H1 (cell line): Measurements from ENCODE around the gene PHLPP1. TPM values are rescaled to one million over a fixed set of nuclear protein-coding genes. Genes with fewer than 3 reads are reported as not detected.

Experiments used
- CTCF ChIA-PET: fragments of 300-600 bp; sonication (Branson Sonifier 250); formaldehyde crosslinking; loops from one replicate; lab custom pipeline; 2021; ENCODE audit not compliant: partially characterized antibody; lab: Charles Lee
- POLR2A ChIA-PET: fragments of 300-600 bp; sonication (Branson Sonifier 250); formaldehyde crosslinking; loops from one replicate; lab custom pipeline; 2021; ENCODE audit warnings: inconsistent platforms; ENCODE audit not compliant: partially characterized antibody; lab: Charles Lee
- DNase-seq, 2 experiments: peaks; one replicate each; pipeline versions ENCODE4 v3.0.0 to v3.0.0-alpha.2; 2010 to 2022; ENCODE audit warnings: low spot score in 2 of 2, low read depth in 1 of 2, mixed read lengths in 1 of 2
- FAIRE-seq: peaks from 2 replicates; lab custom pipeline; 2011; peaks lifted over from hg19 to GRCh38; lab: Jason Lieb, UNC
- H2AFZ ChIP-seq: 2 replicates; pipeline ENCODE4 v1.8.1; 2012; ENCODE audit warnings: low read length, inconsistent platforms
- H2AK5ac ChIP-seq: 2 replicates; pipeline ENCODE4 v1.6.1; 2013; ENCODE audit warnings: low read depth, low read length
- H2BK120ac ChIP-seq: replicated peaks from 2 replicates; pipeline ENCODE3; 2013; ENCODE audit warnings: low read depth, low read length, inconsistent platforms
- H2BK12ac ChIP-seq: 2 replicates; pipeline ENCODE4 v1.6.1; 2013; ENCODE audit warnings: low read depth, low read length
- H2BK15ac ChIP-seq: 2 replicates; pipeline ENCODE4 v1.6.1; 2013; ENCODE audit warnings: low read length
- H2BK20ac ChIP-seq: 2 replicates; pipeline ENCODE4 v1.6.1; 2013; ENCODE audit warnings: low read length
- H2BK5ac ChIP-seq: 2 replicates; pipeline ENCODE4 v1.6.1; 2013; ENCODE audit warnings: low read depth, low read length
- H3K14ac ChIP-seq: 2 replicates; pipeline ENCODE4 v1.6.1; 2013; ENCODE audit warnings: inconsistent platforms; ENCODE audit not compliant: insufficient read length
- H3K18ac ChIP-seq: 2 replicates; pipeline ENCODE4 v1.6.1; 2013; ENCODE audit warnings: low read length; ENCODE audit errors: extremely low read depth
- H3K23ac ChIP-seq: 2 replicates; pipeline ENCODE4 v1.6.1; 2013; ENCODE audit warnings: inconsistent platforms; ENCODE audit not compliant: insufficient read length
- H3K23me2 ChIP-seq: 2 replicates; pipeline ENCODE4 v1.6.1; 2013; ENCODE audit warnings: low read depth, low read length
- H3K27ac ChIP-seq: 2 replicates; pipeline ENCODE4 v1.6.1; 2011; ENCODE audit warnings: low read depth, low read length, inconsistent platforms
- H3K27me3 ChIP-seq, 4 experiments: replicated peaks in 1 of 4; 1 replicate in 1 of 4; 2 replicates in 3 of 4; pipeline versions ENCODE4 v1.6.1 to v1.8.1; 2011 to 2013; ENCODE audit warnings: low read length in 3 of 4, mild to moderate bottlenecking in 3 of 4, inconsistent platforms in 2 of 4, mixed read lengths in 2 of 4, moderate library complexity in 1 of 4; ENCODE audit not compliant: control insufficient read depth in 3 of 4, insufficient read depth in 3 of 4; ENCODE audit errors: extremely low read depth in 1 of 4
- H3K36me3 ChIP-seq, 4 experiments: 2 replicates each; pipeline versions ENCODE4 v1.6.1 to v1.8.1; 2011 to 2013; ENCODE audit warnings: mild to moderate bottlenecking in 4 of 4, low read length in 3 of 4, moderate library complexity in 2 of 4, control low read depth in 1 of 4, inconsistent platforms in 1 of 4; ENCODE audit not compliant: insufficient read depth in 4 of 4, control insufficient read depth in 2 of 4
- H3K4ac ChIP-seq: replicated peaks from 2 replicates; pipeline ENCODE3; 2013; ENCODE audit warnings: low read length, low read depth, mixed read lengths, inconsistent platforms; ENCODE audit not compliant: insufficient read length
- H3K4me1 ChIP-seq, 4 experiments: replicated peaks in 1 of 4; 1 replicate in 1 of 4; 2 replicates in 3 of 4; pipeline versions ENCODE4 v1.6.1 to v1.8.1; 2011 to 2013; ENCODE audit warnings: low read length in 3 of 4, inconsistent platforms in 2 of 4, mixed read lengths in 1 of 4; ENCODE audit not compliant: insufficient read depth in 4 of 4, control insufficient read depth in 3 of 4
- H3K4me2 ChIP-seq, 2 experiments: 2 replicates each; pipeline versions ENCODE4 v1.6.1 to v1.8.1; 2011 to 2013; ENCODE audit warnings: low read depth in 2 of 2, low read length in 2 of 2, control low read depth in 1 of 2, inconsistent platforms in 1 of 2, mild to moderate bottlenecking in 1 of 2; ENCODE audit not compliant: insufficient read depth in 1 of 2
- H3K4me3 ChIP-seq, 4 experiments: fragments of 200-600, 300-600 bp in 1 of 4; sonication (generic), shearing (Covaris generic), sonication (Bioruptor Twin) in 1 of 4; 2 replicates each; pipeline versions ENCODE4 v1.5.1 to v1.8.1; 2011 to 2016; ENCODE audit warnings: low read length in 4 of 4, low read depth in 3 of 4, control low read depth in 2 of 4, inconsistent platforms in 2 of 4, mild to moderate bottlenecking in 2 of 4, mixed read lengths in 1 of 4, moderate library complexity in 1 of 4; ENCODE audit not compliant: insufficient read depth in 2 of 4; ENCODE audit errors: extremely low read depth in 1 of 4
- H3K56ac ChIP-seq: replicated peaks from 2 replicates; pipeline ENCODE3; 2013; ENCODE audit warnings: low read depth, mild to moderate bottlenecking, mixed read lengths, low read length, inconsistent platforms; ENCODE audit not compliant: insufficient read length
- H3K79me1 ChIP-seq: 2 replicates; pipeline ENCODE4 v1.6.1; 2013; ENCODE audit warnings: low read depth, low read length, control low read depth
- H3K79me2 ChIP-seq, 2 experiments: 2 replicates each; pipeline versions ENCODE4 v1.6.1 to v1.8.1; 2012 to 2013; ENCODE audit warnings: low read length in 2 of 2, mild to moderate bottlenecking in 2 of 2, inconsistent platforms in 1 of 2; ENCODE audit not compliant: insufficient read depth in 2 of 2, control insufficient read depth in 1 of 2
- H3K9ac ChIP-seq, 4 experiments: replicated peaks in 1 of 4; 1 replicate in 1 of 4; 2 replicates in 3 of 4; pipeline versions ENCODE4 v1.6.1 to v1.8.1; 2011 to 2013; ENCODE audit warnings: low read depth in 3 of 4, low read length in 3 of 4, control low read depth in 2 of 4, mild to moderate bottlenecking in 2 of 4, moderate library complexity in 2 of 4, inconsistent platforms in 1 of 4; ENCODE audit errors: extremely low read depth in 1 of 4
- H3K9me3 ChIP-seq, 2 experiments: 2 replicates each; pipeline versions ENCODE4 v1.6.1 to v1.8.1; 2012 to 2013; ENCODE audit warnings: mild to moderate bottlenecking in 2 of 2, moderate library complexity in 2 of 2, control low read depth in 1 of 2, inconsistent platforms in 1 of 2, low read depth in 1 of 2, low read length in 1 of 2, mixed read lengths in 1 of 2; ENCODE audit not compliant: insufficient read depth in 2 of 2
- H4K20me1 ChIP-seq, 2 experiments: replicated peaks in 1 of 2; 2 replicates each; pipeline versions ENCODE3 to v1.8.1; 2011 to 2013; ENCODE audit warnings: inconsistent platforms in 2 of 2, low read length in 2 of 2, mild to moderate bottlenecking in 1 of 2; ENCODE audit not compliant: insufficient read depth in 2 of 2, control insufficient read depth in 1 of 2
- H4K5ac ChIP-seq: 2 replicates; pipeline ENCODE4 v1.6.1; 2013; ENCODE audit warnings: low read length, low read depth, mixed read lengths, inconsistent platforms; ENCODE audit not compliant: insufficient read length
- H4K8ac ChIP-seq: 2 replicates; pipeline ENCODE4 v1.8.0; 2013; ENCODE audit warnings: mild to moderate bottlenecking, moderate library complexity, low read length, inconsistent platforms; ENCODE audit not compliant: insufficient read depth; ENCODE audit errors: extremely low read depth
- H4K91ac ChIP-seq: replicated peaks from 2 replicates; pipeline ENCODE3; 2013; ENCODE audit warnings: low read length, mixed read lengths, inconsistent platforms; ENCODE audit not compliant: insufficient read length
- ATF3 ChIP-seq: IDR thresholded peaks from 2 replicates; pipeline ENCODE4 v1.6.1; 2011; ENCODE audit warnings: low read depth, mild to moderate bottlenecking, low read length; ENCODE audit not compliant: insufficient read depth
- CEBPB ChIP-seq: IDR thresholded peaks from 2 replicates; pipeline ENCODE4 v1.6.1; 2012; ENCODE audit warnings: low read depth, low read length
- JUN ChIP-seq: IDR thresholded peaks from 2 replicates; pipeline ENCODE4 v1.6.1; 2011; ENCODE audit warnings: low read depth, mild to moderate bottlenecking, improper control_type of control experiment, low read length
- JUND ChIP-seq: IDR thresholded peaks from 2 replicates; pipeline ENCODE4 v1.6.1; 2011; ENCODE audit warnings: mild to moderate bottlenecking, improper control_type of control experiment, low read length
- KDM5A ChIP-seq: fragments of 200-600 bp; IDR thresholded peaks from 2 replicates; pipeline ENCODE4 v1.7.1; 2012; ENCODE audit warnings: mild to moderate bottlenecking, low read length, inconsistent platforms, mixed read lengths
- WGBS, 2 experiments: shearing (Covaris generic) in 1 of 2; methylation state at CpG; one replicate each; pipeline versions ENCODE4 v1.1.6 to v1.1.7; 2013 to 2015; ENCODE audit warnings: low lambda C conversion rate in 2 of 2, mixed read lengths in 2 of 2, inconsistent platforms in 1 of 2, low coverage in 1 of 2, missing lambda C conversion rate in 1 of 2; ENCODE audit not compliant: insufficient replicate concordance in 2 of 2, insufficient coverage in 1 of 2, insufficient read length in 1 of 2; ENCODE audit errors: extremely low coverage in 1 of 2, missing lambda C conversion rate in 1 of 2; 5-methylcytosine and 5-hydroxymethylcytosine counted together
- polyA plus RNA-seq, 7 experiments: library from polyadenylated mRNA; depleted of rRNA in 3 of 7; stranded (reverse) in 5 of 7; unstranded in 2 of 7; fragments of >200 nt in 5 of 7; fragments of 200-250 nt in 2 of 7; gene quantifications; 1 replicate in 5 of 7; 2 replicates in 1 of 7; 4 replicates in 1 of 7; pipeline versions ENCODE4 v1.2.1 to v1.2.3, GENCODE V29; 2011 to 2013; ENCODE audit warnings: missing spikeins in 2 of 7, mixed read lengths in 2 of 7
- total RNA-seq: library from RNA; stranded (reverse); fragmentation: NEBNext Ultra II Directional; extraction: Animal tissue kit (Norgen Biotek cat#: 25700); gene quantifications from 2 replicates; pipeline ENCODE4 v1.2.1, GENCODE V29; 2021

Gene PHLPP1
- total and polyA plus RNA-seq, 2 of the 8 experiments (the other 6 are each of a cell fraction or from before 2014, with no cell fraction given), result 28.0 to 66.3 TPM

DNA sequence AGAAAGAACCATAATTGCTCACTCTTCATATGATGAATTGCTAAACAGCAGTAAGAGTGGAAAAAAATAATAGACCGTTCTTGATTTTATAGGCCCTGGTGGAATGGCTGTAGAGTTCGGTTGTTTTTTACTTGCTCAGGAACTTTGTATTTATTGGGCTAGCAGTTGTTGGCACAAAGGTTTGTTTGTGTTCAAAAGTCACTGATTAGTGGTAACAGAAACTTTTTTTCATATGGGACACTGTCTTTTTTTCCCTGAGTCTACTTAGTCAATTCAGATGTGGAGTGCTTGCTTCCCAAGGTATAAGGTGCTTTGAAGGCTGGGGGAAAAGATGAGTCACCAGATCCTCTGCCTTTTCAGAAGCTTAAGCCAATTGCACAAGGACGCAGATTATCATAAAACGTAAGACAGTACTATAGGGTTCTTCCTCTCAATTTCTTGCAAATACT lies 25.8 kb downstream of the PHLPP1 start:
- no peaks in the 10 kb centered on the region for H3K27me3 ChIP-seq
- 73% methylated on average over 4 of the region's 4 CpGs; no CpG with 5 or more reads in 1 of the 2 experiments for WGBS, 2 experiments
- H3K23ac ChIP-seq, result no peak overlapping the region
- H2AFZ ChIP-seq, result no peak overlapping the region
- H2AK5ac ChIP-seq, result no peak overlapping the region; the same call in 1 of the 2 replicates
- no peak overlapping the region for H2BK120ac ChIP-seq
- H4K91ac ChIP-seq, result no peak overlapping the region
- no peak overlapping the region for H2BK20ac ChIP-seq
- no peak overlapping the region for H3K27ac ChIP-seq
- no peak overlapping the region; the same call in 1 of the 2 replicates for H2BK12ac ChIP-seq
- H3K4me2 ChIP-seq, result 0 out of 4 replicates have a peak overlapping the region, but pooled peaks of 1 of the 2 experiments have one; percentile 30
- ChIA-PET POLR2A (interaction anchor here (0.7 to 2.4 kb wide), 6 partner anchors 11 to 667 kb away, joined by 3 to 11 read pairs (median 4); partner anchors contain the start of gene PHLPP1), CTCF (interaction anchor here (0.6 to 1.4 kb wide), 5 partner anchors 11 to 94 kb away, joined by 3 to 6 read pairs (median 3); no protein-coding TSS in a partner anchor)
- TF ChIP-seq JUN (0 out of 2 replicates have a peak, but pooled peaks have one; percentile 49), CEBPB (0 out of 2 replicates have a peak, but pooled peaks have one; percentile 22), ATF3 (0 out of 2 replicates have a peak, but pooled peaks have one; percentile 47), JUND (peak; percentile 96), KDM5A (no peak)
- peaks cover 29 to 100% of the 10 kb centered on the region in 2 experiments for H3K79me2 ChIP-seq
- no peak overlapping the region for H3K4me3 ChIP-seq
- no peak overlapping the region for H2BK15ac ChIP-seq
- DNase-seq, result no peak
- no peak overlapping the region for H3K9ac ChIP-seq
- no peak overlapping the region for H4K8ac ChIP-seq
- no peak overlapping the region for H3K18ac ChIP-seq
- H3K9me3 ChIP-seq, result no peaks in the 10 kb centered on the region; a peak in 1 of 4 replicates
- H4K5ac ChIP-seq, result peak overlapping the region; percentile 30
- H3K4me1 ChIP-seq, result peaks cover 2 to 41% (median 27%) of the 10 kb centered on the region in 4 experiments
- no peak overlapping the region for H3K4ac ChIP-seq
- FAIRE-seq, result no peak
- H3K36me3 ChIP-seq, result no peaks in the 10 kb centered on the region
- 0 out of 2 replicates have a peak overlapping the region, but pooled peaks have one; percentile 15 for H2BK5ac ChIP-seq
- no peak overlapping the region for H3K14ac ChIP-seq
- peaks cover 4 to 7% of the 10 kb centered on the region in 2 experiments for H4K20me1 ChIP-seq
- no peak overlapping the region for H3K56ac ChIP-seq
- H3K23me2 ChIP-seq, result no peaks in the 10 kb centered on the region; the same call in 1 of the 2 replicates
- peaks cover 2% of the 10 kb centered on the region for H3K79me1 ChIP-seq
